GM18502 (cell line): ENCODE measurements around the gene CHCHD6.

Experiments
- ATAC-seq: cut with Tn5 transposase; IDR thresholded peaks from one replicate; pipeline ENCODE4 v1.9.1; 2021; ENCODE audit warnings: mild to moderate bottlenecking; ENCODE audit not compliant: unreplicated experiment, poor library complexity

The CHCHD6 gene

DNA sequence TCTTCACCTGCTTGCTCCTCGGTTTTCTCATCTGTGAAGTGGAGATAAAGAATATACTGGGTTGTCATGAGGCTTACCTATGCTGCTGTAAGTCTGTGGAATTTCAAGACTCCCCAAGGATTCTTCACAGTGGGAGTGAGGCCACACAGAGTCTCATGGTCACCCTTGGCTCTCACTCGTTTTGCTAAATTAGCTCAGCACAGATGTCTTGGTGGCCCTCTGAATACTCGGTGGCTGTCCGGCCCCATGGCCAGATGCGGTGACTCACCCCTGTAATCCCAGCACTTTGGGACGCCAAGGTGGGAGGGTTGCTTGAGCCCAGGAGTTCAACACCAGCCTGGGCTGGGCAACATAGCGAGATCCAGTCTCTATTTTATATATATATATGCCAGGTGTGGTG is 5.0 kb upstream of the CHCHD6 start:
- ATAC-seq = no peak

DNA sequence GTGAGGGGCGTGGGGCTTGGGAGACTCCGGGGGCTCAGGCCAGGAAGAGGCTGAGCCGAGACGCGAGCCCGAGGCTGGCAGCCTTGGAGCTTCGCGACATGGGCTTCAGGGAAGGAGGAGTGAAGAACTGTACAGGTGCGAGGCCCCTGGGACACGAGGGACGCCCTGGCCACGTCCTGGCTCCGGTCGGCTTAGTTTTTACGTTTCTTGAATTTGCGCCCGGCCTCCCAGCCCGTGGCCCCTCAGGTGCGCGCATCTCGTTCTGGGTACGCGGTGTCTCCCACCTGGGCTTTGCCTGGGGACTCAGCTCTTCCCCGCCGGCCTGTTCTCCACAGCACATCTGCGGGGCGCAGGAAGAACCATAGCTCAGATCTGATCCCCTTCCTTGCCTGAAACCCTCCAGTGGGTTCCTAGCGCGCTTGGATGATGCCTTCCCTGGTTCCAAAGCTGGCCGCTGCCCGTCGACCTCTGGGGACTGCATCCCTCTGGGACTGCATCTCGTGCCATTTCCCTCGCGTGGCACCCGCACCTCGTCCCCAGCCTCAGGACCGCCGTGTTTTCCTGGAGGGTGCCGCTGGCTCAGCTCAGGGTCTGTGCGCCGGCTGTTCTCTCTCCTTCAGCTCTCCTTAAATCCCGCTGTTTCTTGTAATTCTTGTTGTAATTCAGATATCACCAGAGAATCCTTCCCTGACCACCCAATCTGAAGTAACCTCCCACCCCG is 614 bp downstream of the CHCHD6 start:
- peak; percentile 17 for ATAC-seq

DNA sequence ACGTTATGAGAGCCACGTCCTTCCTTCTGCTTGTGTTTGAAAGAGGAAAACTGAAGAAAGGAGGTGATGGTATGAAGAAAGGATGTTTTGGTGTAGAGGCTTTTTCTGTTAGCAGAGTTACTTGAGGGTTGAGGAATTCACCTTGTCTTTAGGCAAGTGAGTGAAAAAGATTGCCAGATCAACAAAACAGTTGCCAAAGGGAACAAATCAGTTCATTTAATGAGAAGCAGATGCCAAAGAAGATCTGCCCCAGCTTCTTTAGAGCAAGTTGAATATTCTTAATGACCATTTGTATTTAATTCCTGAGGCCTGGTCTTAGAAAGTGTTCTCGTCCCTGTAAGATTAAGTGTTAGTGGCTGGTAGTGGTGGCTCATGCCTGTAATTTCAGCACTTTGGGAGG is 2.6 kb downstream of the CHCHD6 start:
- ATAC-seq = no peak

DNA sequence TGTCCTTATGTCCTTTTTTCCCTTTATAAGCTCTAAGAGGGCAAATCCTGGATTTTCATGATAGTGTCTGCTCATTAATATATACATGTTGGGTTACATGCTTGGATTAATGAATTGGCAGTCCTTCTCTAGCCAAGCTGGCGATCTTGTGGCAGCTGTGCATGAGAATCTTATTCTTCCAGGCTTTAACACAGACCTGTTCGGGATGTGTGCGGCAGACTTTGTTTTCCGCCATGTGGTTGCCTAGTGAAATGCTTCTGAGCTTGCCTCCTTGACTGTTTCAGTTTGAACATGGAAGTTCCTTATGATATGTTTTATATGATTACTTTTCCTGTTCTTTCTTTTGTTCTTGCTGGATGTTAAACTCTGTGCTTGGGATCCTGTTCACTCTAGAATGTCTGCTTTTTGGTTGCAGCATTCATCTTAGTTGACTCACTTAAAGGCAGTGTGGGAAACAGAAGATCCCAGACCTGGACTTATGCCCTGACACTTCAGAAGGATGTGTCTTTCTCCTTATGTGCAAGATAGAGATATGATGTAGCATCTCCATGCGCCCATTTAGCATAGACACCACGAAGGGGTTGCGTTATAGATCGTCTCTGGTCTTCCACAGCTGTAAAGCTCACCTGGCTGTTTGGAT is 7.2 kb downstream of the CHCHD6 start:
- ATAC-seq = no peak

DNA sequence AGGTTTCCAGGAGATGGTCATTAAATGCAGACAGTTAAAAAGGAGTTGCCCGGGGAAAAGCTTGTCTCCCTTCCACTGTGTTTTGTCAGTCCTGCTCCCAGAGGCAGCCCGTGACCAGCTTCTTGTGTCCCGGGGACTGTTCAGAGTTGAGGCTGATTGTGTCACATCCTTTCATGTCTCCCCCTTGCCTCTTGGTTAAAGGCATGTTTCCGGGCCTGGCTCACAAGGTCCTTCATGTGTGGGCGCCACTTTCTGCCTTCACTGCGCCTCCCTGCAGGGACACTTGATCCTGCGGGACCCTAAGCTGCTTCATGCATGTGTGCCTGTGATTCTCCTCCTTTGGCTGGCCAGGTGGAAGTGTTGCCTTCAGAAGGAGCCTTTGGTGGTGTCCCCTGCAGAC is 9.2 kb downstream of the CHCHD6 start:
- no peak for ATAC-seq

DNA sequence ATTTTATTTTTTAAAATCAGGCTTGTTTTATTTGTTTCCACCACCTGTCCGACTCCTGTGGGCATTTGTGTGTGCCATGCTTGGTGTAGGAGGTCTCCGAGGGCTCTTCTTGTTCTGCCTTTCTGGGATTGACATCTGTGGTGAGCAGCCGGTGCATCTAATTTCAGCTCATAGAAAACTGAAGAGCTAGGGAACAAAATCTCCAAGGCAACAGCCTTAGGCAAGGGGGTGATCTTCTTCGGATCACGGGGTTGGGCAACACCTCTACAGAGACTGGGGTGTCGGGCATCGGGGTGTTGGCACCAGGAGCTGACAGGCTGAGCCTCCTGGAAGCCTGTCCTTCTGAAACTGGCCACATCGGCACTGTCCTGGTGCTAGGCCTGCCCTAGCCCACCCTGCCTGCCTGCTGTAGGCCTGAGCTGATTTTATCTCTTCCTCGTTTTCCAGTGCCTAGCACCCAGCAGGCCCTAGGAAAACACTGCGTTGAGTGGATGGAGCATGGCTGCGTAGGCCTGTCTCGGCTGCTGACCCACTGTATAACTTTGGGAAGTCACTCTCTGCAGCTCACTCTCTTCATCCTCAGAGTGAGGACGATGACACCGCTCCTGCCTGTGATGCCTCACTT is 10.3 kb downstream of the CHCHD6 start:
- ATAC-seq = no peak

DNA sequence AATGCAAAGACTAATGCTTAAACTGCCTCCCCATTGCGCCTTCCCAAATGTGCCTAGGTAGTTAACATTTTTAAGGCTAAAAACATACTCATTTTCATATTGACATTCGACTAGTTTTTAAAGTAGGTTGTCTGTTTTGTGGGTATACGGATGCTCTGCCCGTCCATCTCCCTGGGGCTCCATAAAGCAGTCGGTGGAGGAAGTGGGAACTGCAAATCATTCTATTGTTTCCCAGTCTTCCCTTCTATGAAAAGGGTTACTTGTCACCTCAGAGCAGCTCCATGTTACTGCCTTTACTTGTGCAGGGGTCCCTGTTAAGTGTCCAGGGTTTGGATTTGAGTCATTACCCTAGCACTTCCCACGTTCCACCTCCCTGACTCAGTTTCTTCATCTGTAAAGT is 10.9 kb downstream of the CHCHD6 start:
- ATAC-seq = no peak

DNA sequence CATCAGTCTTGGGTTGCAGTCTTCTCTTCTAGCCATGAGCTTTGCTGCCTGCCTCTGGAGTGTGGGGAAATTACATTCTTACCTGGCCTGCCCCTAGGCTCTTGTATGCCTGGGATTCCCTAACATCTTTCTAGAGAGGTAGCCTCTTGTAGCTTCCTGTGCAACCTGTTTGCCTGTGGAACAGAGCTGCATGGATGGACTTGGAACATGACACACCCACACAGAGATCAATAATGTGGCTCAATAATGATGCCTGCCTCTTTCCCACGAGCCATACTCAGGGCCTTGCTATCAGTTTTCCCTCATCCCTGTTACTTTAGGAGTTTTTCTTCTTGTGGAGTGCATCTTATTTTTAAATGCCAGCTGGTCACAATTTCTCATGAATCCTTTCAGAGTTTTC is 11.4 kb downstream of the CHCHD6 start:
- ATAC-seq = no peak

DNA sequence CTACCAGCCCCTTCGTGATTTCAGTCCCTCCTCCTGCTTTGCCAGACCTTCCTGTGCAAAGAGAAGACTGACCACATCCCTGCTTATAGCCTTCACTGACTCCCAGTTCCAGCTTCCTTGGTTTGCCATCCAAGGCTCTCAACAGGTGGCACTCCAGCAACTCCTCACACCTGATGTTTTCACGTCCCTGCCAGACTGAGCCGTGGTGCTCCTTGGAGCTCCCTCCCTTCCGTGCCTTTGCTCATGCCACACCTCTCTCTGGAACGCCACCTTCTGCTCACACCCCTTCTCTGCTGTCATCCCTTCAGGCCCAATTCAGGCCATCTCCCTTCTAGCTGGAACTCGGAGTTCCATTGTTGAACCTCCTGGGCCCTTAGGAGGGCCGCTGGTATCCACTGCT is 12.0 kb downstream of the CHCHD6 start:
- no peak for ATAC-seq

DNA sequence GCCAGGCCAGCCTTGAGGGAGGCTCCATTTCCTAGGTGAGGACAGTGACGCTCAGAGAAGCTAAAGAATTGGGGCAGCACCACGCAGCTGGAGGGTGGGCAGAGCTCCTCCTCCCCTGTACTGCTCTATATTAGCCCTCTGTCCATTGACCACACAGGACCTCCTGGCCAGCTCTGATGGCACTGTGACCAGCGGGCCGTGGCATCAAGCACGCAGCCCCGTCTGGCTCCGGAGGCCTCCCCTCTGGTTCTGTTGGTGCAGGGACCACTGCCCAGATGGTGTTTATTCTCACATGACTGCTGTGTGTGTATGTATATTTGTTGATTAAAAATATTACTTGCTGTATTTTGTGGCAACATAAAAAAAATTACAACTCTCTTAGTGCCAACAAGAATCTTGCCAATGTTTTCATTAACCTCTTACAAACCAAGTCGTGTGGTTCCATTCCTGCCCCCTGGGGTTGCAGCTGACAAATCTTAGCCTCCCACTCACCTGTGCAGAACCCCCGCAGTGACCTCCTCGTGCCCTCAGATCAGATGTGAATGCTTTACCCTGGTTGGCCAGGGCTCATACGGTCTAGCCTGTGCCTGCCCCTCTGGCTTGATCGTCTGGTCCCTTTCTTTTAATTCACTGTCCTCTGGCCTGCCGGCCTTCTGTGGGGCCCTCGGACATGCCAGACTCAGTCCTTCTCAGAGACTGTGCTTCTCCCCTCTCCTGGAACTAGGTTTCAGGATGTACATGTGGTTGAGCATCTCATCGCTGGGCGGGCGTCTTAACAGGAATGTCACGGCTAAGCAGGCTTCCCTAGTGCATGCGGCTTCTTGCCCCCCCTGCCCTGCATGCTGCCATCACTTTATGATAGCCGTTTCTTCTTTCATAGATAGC is 14.8 kb downstream of the CHCHD6 start:
- ATAC-seq = no peak

DNA sequence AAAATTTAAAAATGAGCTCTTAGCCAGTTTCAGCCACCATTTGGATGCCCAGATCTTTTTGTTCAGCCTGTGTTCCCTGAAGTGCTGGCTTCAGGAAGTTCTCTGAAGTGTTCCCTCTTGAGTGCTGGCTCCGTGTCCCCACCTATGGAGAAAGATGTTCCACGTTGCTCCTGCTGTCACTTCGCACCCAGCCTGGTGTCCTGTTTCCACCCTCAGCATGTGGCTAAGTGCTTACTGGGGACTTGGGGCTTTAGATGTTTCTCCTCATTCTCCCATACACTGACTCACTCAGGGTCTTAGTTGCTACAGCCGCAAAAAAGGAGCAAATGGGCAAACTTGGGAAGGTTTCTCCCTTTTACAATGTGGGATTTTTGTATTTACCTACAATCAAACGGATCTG is 16.6 kb downstream of the CHCHD6 start:
- ATAC-seq = no peak

DNA sequence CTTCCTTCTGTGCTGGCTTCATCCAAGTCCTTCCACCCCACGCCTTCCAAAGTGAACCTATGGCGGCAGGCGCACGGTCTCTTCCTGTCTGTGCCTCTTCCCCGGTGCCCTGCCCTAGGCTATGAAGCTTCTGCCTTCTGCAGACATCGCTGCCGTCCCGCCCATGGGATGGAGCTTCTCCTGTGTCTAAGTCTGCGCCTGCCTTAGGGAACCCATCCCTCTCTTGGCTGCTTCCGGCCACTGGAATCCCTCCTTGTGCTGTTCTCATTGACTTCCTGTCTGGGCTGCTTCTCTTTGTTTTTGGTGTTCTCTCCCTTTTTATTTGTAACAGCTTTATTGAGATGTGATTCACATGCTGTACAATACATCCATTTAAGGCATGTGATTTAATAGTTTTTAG is 17.2 kb downstream of the CHCHD6 start:
- ATAC-seq = no peak

DNA sequence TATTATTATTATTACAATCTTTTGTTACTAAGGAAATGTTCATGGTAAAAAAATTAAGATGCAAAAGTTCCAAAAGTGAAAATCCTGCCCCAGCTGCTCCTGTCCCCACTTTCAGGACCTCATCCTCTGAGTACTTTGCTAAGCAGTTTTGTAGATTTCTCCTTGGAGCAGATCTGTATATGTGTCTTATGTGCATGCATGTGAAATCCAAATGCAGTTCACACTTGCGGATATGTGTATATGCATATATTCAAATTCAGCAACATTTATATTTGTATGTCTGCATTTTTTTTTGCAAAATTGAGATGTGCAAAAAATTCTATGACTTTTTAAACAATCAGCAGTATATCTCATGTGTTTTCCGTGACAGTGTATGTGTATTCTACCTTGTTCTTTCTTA is 19.2 kb downstream of the CHCHD6 start:
- no peak for ATAC-seq

DNA sequence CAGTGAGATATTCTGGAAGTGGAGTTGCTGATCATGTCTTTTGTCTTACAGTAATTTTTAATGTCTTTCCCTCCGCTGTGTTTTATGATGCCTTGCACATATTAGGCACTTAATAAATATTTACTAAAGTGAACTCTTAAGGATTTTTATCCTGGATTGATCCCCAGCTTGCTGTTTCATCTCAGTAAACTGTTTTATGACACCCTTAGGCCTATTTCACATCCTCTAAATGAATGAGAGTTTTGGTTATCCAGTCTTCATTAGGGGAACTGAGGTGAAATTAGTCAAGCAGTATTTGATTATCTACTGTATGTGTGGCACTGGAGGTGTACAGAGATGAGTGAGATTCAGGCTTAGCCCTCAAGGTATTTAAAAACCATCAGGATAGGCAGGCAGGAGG is 19.8 kb downstream of the CHCHD6 start:
- no peak for ATAC-seq

DNA sequence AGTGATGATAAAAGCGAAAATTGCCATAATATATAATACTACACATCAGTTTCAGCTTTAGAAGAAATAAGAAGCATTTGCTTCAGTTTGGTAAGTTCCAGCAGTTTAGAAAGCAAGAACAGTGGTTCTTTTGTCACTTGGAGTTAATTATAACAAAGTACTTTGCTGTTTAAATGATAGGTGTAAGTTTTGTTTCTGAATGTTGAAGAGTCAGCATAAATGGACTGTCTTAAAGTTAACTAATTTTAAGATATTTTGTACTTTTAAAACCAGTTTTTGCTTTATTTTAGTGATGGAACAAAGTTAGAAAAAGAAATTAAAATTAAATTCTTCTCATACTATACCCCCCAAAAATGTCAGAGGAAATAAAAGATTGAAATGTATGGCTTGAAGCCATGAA is 24.6 kb downstream of the CHCHD6 start:
- no peak for ATAC-seq

DNA sequence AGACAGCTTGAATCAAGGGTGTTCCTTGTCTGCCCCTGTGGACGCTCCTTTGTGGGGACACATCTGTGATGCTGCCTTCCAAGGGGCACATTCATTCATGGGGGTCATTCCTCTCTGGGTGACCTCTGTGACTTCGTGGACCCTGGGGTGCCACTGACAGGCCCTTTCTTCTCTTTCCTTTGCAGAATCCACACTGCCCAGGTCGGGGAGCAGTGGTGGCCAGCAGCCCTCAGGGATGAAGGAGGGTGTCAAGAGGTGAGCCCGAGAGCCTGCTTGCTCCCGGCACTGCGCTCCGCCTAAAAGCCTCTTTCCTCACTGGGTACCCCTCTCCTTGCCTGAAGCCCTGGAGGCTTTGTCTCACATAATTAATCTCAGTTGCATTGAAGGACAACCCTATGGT is 26.3 kb downstream of the CHCHD6 start:
- ATAC-seq = no peak

DNA sequence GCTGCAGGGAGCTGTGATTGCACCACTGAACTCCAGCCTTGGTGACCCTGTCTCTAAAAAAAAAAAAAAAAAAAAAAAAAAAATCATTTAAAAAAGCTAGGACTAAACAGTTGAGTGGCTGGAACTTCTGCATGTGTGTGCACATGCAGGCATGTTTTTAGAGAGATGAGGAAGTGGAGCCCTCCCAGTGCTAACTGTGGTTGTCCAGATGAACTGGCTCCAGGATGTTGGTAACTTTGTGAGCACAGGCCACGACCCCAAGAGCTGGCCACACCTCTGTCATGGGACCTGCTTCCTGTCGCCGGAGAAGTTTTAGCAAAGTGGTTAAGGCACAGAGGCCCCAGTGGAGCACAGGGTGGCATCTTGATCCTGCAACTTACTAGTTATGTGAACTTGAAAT is 27.0 kb downstream of the CHCHD6 start:
- ATAC-seq = no peak

DNA sequence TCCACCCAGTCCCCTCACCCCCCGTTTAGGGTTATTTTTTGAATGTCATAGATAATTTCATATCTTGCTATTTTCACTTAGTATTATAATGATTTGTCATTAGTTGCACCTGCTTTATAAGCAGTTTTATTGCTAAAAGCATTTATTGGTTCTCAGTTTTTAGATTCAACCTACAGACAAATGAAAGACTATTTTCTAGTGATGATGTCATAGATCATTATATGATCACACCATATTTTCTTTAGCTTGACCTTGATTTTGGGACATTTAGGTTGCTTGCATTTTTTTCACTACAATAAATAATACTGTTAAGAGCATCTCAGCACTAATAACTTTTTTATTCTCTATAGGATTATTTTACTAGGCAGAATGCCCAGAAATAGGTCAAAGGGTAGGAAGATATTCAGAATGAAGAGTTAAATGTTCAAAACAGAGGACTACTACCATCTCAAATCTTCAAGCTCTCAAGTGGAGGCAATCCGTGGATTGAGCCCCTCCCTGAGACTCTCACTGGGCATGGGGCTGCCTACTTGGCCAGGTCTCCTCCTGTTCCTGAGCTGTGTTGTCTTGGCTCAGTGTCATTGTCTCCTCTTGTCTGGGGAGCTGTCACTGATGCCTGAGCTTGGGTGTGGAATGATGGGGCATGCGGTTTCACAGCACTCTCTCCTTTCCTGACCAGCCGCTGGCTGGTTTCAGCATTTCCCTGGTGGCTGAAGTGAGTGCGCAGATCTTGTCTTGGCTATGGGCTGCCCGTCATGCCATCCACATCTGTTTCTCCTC is 28.4 kb downstream of the CHCHD6 start:
- no peak for ATAC-seq

DNA sequence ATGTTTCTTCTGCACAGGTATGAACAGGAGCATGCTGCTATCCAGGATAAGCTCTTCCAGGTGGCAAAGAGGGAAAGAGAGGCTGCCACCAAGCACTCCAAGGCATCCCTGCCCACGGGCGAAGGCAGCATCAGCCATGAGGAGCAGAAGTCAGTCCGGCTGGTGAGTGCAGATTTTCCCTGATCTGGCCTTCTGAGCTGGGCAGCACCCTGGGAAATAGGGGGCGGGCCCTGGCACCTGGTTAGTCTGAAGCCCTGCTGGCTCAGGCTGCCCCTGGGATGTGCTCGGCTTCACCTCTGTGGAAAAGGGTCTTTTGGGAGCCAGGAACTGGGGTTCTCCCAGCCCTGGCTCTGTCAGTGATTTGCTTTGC is 29.0 kb downstream of the CHCHD6 start:
- ATAC-seq = no peak

DNA sequence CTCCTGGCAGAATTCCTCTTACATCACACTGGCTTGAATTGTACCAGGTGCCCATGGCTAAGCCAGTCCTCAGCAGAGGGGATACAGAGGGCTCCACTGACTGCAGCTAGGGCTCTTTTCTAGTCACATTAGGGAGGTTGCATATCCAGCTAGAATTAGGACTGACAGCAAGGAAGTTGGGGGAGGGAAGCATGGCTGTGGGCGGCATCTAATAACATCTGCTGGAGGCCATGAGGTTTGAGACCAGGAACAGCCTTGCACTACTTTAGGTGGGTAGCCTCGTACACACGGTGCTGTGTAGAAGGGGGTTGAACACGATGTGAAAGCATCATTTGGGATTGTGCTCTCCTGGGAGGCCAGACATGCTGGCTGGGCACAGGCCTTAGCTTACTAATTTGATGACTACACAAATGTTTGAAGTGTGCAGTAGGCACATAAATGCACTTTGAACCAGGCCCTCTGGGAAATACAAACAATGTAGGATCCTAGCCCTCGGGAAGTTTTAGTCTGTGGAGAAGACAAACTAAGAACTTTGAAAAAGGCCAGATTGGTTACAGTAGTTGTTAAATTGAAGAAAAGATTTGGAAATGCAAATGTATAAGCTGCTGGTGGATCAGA is 30.2 kb downstream of the CHCHD6 start:
- no peak for ATAC-seq
